Measurements from ENCODE around the gene TADA3.
"Not testable (repeated sequence)": the region's sequence is repeated elsewhere in the genome, so short reads cannot be mapped to it uniquely, and the experiment has no call there.

The TADA3 gene

DNA sequence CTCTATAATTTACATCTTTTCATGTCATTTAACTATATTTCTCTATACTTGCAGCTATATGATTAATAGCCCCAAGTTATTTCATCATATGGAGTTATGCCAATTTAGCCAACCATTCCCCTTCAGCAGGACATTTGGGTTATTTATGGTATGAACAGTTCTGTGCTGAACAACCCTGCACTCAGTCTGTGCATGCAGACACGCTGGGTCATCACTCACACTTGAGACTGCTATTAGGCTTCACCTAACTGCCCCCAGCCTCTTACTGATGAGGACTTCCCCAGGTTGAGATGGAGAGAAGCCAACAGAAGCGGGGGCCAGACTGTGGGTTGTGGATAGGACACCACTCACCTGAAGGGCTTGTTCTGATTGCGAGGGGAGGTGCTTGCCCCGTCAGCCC, 7.3 kb downstream of the TADA3 start:
- in situ Hi-C loops (cut with MboI; ENCODE audit: low sequenced_read_pairs), result no loop called here

DNA sequence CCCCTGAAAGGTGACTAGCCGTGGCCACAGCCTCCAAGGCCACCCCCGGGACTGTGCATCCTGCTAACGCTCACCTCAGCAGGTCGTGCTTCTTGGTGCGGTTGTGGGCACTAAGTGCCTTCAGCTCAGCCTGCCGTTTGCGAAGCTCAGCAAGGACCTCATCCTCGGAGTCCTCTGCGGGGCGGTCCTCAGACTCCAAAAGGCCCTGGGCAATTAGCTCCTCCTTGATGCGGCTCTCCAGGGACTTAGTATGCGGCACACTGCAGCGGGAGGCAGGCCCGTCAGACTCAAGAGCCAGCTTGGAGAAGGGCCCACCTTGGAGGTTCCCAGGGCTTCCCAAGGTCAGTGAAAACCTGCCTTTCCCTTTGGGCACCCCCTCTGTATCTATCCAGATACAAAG, 8.3 kb downstream of the TADA3 start:
- in situ Hi-C loops (cut with MboI; ENCODE audit: low sequenced_read_pairs), result no loop called here

DNA sequence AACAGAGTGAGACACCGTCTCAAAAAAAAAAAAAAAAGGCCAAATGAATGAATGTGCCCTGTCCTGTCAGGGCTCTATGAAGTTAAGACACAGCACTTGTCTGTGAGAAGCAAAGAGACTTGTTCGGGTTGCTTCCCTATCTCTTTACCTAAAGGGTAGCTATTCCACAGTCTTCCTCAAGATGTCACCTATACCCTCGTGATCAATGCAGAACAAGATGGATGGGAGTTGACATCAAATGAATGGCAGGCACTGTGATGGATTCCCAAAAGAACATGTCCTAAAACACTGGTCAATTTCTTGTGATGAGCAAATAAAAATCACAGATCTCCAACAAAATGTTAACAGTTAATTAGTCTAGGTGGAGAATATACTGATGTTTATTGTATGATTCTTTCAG, 9.5 kb downstream of the TADA3 start:
- in situ Hi-C loops (cut with MboI; ENCODE audit: low sequenced_read_pairs), result no loop called here

DNA sequence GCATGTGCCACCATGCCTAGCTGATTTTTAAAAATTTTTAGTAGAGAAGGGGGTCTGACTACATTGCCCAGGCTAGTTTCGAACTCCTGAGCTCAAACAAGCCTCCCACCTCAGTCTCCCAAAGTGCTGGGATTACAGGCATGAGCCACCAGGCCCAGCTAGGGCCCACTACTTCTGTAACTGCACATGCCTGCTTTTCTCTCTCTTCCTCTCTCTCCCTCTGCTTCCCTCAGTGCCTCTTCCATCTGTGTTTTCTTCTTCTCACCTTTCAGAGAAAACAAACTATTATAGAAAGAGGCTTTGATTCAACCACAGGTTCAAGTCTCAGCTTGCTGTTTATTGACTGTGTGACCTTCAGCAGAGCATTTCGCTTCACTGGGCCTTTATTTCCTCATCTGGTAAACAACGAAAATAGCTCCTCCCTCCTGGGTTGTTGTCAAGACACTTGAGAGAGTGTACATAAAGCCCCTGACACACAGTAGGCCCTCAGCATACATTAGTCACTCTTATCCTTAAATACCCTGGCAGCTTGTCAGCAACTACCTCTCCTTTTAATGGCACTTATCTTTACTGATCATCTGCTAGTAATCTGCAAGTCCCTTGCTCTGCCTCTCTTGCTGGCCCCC, 10.2 kb downstream of the TADA3 start:
- in situ Hi-C loops (cut with MboI; ENCODE audit: low sequenced_read_pairs), result no loop called here

DNA sequence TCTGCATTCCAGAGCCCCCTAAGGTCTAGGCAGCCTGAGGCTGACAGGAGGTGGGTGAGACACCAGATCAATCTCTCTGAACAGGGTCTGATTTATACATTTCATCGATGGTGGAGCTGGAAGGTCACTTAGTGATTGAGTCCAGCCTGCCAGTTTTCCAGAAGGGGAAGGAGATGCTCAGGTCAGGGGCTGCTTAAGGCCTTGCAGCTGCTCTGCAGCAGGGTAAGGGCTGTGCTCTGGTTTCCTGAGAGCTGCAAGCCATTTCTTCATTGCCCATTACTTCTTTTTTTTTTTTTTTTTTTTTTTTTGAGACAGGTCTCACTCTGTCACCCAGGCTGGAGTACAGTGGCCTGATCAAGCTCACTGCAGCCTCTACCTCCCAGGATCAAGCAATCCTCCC, 10.7 kb downstream of the TADA3 start:
- in situ Hi-C loops (cut with MboI; ENCODE audit: low sequenced_read_pairs), result no loop called here

DNA sequence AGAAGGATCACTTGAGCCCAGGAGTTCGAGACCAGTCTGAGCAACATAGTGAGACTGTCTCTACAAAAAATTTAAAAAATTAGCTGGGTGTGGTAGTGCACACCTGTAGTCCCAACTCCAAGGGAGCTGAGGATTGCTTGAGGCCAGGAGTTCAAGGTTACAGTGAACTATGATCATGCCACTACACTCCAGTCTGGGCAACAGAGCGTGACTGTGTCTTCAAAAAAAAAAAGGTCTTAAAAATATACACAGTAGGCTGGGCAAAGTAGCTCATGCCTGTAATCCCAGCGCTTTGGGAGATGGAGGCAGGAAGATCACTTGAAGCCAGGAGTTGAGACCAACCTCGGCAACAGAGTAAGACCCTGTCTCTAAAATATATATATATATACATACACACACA, 11.4 kb downstream of the TADA3 start:
- in situ Hi-C loops (cut with MboI; ENCODE audit: low sequenced_read_pairs), result no loop called here

DNA sequence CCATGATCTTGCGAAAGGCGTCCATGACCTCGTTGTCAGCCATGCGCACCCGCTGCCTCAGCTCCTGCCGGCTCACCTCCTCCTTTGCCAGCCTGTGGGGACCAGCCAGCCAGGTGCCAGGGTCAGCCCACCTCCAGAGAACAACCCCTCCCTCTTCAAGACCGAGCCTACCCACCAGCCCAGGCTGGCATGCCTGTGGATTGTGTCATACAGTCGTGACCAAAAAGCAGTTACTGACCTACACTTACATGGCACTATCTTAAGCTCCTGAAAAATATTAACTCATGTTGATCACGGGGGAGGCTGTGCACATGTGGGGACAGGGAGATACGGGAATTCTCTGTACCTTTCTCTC, 11.8 kb downstream of the TADA3 start:
- in situ Hi-C loops (cut with MboI; ENCODE audit: low sequenced_read_pairs), result no loop called here

DNA sequence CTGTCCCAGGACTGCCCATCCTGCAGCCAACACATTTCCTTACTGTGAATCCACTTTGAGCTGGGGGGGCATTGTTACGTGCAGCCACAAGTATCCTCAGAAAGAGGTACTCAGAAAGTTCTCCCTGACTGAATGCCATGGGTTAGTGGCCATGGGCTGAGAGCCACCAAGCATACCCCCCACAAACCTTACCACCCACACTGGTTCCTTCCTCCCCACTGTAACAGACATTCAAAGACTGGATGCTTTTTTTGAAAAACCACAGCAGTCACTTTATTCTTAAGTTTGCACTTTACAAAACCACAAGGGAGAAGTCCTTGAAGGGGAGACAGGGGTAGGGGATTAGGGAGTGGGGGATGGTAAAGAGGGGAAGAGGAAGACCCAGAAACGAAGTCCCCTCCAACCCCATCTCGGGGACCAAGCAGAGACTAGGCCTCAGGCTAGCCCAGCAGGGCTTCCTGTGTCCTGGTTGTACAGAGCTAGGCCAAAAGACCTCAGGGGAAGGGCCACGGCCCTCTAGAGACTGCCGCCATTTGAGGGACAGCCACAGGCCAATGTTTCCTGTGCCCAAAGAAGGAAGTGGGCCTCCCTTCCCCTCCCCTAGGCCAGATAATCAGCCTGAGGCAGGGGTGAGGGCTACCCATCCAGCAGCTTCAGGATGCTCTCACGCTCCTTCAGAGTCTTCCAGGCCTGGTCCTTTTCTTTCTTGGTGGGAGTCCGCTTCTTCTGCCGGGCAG, 12.4 kb downstream of the TADA3 start:
- in situ Hi-C loops (cut with MboI; ENCODE audit: low sequenced_read_pairs), result no loop called here

DNA sequence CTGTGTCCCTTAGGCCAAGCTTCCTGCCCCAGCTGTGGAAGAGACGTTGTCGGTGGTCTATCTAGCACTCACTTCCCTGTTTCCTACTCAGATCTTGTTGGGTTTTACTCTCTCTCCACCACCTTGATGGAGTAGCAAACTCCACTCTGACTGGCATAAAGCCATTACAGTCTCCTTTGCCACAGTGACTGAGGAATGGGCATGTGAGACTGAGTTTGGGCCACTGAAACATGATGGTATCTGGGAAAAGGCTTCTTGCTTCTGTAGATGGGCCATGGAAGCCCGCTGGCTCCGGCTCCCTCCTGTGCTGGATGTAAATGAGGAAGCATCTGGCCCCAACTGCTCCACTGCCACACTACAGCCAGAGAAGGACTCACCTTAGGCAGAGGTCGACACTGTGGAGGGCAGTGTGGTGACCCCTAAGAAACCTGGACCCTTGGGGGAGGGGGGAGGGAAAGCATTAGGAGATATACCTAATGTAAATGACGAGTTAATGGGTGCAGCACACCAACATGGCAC, 13.1 kb downstream of the TADA3 start:
- in situ Hi-C loops (cut with MboI; ENCODE audit: low sequenced_read_pairs), result no loop called here

DNA sequence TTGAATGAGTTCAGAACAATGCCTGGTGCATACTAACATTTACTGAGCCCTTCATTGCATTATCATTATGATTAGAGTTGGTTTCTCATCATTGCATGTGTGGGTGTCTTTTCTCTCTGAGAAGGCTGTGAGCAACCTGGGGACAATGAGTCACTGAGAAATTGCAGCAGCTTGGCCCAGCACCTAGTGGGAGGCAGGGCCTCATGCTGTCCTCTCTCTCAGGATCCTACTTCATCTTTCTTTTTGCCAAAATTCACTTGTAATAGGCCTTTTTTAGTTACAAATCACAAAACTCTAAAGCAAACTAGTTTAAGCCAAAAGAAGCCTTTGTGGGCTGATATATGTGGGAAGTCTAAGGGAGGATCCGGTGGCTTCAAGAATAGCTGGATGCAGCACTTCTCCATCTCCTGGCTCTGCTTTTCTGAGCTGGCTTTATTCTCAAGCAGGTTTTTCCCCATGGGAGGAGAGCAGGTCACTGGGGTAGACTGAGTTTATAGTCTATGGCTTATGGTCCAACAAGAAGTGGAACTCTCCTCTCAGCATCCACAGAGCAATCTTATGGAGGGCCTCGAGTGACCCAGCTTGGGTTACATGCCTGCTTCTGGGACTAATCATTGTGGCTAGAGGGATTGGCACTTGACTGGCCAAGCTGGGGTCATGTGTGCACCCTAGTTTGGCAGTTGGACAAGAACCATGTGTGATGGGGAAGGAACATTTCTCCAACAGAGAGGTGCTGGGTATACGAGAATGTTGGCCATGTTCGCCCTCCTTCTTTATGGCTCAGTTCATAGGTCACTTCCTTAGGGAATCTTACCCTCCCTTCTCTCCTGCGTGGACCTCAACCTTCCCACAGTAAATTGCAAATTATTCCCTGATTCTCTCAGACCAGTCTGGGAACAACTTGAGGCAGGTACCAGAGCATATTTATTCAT, 13.9 kb downstream of the TADA3 start:
- in situ Hi-C loops (cut with MboI; ENCODE audit: low sequenced_read_pairs), result no loop called here

DNA sequence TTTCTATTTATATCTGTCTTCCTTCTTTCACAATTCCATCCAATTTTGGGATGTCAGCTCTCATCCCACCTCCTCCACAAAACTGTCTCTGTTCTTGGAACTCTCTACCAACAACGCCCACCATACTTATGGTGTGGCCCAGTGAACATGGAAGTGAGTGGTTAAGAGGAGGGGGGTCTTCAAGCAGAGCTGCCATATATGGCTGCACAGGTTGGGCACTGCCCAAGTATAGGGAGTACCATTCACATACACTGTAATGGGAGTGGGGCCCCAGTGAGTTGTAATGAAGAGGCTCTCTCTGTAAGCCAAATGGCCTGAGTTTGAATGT, 14.6 kb downstream of the TADA3 start:
- in situ Hi-C loops (cut with MboI; ENCODE audit: low sequenced_read_pairs), result no loop called here

DNA sequence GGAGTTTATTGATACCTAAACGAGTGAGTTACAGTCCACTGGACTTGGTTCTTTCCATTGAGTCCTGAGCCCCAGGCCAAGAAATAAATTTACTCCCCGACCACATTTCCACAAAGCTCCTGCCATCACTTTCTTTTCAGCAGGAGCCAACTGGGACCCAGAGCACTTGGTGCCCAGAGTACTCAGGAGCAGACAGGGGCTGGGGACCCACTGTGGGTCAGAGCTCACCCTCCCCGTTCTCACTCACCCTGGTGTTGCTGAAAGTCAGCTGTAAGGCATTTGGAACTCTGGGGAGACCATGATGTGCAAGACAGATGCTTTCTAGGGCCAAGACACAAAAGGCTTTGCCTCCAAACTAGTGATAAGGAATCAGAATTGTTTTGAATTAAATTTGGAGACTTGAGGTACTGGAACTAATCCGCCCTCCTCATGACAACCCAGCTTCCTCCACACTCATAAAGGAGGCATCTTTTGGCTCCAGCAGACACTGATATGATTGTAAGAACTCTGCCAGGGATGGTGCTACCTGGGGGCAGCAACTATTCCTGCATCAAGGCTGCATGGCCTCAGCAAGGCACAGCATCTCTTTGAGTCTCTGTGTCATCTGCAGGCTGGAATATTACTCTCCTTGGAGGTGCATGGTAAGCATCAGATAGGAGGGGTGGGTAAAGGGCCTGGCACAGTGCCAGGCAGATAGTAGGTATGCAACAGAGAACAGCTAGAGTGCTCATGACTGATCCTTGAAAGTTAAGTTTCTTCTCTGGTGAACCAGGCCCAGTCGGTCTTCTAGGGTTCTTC, 15.2 kb downstream of the TADA3 start:
- in situ Hi-C loops (cut with MboI; ENCODE audit: low sequenced_read_pairs), result no loop called here

DNA sequence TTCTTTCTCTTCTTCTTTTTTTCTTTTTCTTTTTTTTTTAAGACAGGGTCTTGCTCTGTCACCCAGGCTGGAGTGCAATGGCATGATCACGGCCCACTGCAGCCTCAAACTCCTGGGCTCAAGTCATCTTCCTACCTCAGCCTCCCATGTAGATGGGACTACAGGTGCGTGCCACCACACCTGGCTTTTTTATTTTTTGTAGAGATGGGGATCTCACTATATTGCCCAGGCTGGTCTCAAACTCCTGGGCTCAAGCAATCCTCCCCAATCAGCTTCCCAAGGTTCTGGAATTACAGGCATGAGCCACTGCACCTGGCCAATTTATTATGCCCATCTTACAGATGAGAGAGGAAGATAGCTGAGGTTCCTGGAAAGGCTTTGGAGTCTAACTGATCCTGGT, 21.3 kb downstream of the TADA3 start:
- in situ Hi-C loops (cut with MboI; ENCODE audit: low sequenced_read_pairs), result not testable (repeated sequence)

DNA sequence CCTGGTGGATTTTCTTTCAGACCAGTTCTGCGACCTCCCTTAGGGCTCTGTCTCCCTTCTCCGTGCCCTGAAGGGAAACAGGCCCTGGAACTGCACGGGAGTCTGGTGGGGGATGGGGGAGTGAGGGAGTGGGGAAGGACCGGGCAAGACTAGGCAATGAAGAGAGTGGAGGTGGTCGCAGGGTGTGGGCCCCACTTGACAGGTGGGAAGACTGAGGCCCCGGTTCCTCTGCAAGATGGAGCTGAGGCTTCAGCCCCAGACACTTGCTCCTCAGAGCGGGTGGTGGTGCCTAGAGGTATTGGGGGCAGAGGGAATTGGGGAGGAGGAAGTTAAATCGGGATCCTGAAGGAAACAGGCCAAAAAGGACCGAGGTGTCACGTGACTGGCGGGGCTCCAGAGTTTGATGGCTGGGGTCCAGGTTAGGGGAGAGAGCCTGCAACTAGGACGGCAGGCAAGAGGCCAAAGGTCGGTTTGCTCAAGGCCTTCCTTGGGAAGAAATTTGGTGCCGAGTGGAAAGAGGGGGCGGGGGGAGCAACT, 21.9 kb downstream of the TADA3 start:
- in situ Hi-C loops (cut with MboI; ENCODE audit: low sequenced_read_pairs), result no loop called here

DNA sequence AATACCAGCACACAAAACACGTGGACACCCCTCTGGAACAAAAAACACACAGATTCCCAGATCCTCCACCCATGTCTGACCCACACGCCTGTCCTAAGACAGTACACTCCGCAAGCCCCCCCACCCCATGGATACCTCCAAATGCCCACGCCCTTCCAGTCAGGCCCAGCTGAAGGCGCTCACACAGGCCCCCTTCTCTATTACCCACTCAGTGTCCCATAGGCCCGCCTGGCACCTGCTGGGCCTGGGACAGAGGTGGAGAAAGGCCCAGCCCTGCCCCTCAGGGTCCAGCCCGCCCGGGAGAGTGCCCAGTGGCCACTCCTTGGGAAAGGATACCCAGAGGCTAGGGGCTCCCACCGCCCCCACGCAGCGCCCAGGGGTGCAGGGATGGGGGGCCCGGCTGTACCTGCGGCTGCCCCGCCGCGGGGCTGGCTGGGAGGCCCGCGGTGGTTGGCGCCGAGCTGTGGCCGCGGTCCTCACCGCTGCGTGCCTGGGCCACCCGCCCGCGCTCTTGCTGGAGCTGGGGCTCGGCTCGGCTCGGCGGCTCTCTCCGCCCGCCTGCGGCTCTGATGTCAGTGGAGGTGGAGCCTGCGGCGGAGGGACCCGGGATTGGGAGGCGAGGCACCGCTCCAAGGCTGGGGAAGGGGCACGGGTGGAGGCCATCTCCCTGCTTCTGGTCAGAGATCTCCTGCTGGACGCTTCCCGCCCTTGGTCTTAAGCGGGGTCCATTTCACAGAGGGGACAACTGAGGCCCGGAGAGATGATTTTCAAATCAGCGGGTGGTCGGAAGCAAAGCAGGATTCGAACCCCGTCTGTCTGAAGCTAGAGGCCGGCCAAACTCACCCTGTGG, 22.6 kb downstream of the TADA3 start, which contains the start of gene CAMK1:
TSS of gene CAMK1 (minus strand) at position 522 of the 850 bp plus-strand sequence. CDS start 2,198 bp downstream, outside the sequence.
- in situ Hi-C loops (cut with MboI; ENCODE audit: low sequenced_read_pairs), result no loop called here

DNA sequence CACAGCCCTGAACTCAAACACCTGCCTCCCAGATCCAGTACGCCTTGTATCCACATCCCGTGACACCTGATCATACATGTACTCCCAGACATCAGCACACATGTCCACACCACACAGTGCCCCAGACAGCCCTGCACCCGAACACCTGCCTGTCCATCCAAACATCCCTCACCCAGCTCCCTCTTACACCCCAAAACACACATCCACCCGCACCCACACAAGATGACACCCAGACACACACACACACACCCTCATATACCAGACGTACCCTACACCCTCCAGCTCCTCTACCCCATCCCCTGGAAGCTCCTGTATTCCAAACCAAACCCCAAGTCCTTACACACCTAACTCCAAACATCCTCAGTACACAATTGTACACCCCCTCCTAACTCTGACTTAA, 23.3 kb downstream of the TADA3 start:
- in situ Hi-C loops (cut with MboI; ENCODE audit: low sequenced_read_pairs), result no loop called here

DNA sequence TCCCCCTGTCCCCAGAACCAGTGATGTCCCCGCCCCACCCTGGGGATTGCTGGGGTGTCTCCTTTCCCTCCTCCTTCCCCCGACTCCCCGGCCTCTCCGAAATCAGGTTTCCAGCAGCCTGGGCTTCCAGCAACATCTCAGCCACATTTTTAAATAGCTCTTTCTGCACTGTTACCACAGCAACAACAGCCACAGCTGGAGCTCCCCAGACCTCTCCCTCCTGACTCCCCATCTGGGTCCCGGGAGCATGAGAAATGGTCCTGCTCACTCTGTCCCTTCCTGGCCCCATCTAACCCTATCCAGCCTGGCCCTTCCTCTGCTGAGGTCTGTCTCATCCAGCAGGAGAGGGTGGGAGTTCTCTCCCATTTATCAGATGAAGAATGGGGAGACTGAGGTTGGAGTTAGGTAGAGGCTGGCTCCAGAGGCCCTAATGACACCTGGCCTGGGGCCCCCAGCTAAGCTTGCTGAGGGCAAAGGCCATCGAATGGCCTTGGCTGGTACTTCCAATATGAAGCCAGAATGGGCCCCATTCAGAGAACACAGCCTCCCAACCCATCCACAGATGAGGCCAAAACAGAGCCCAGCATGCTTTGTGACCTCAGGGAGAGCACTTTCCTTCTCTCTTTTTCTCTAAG, 24.0 kb downstream of the TADA3 start:
- in situ Hi-C loops (cut with MboI; ENCODE audit: low sequenced_read_pairs), result no loop called here

DNA sequence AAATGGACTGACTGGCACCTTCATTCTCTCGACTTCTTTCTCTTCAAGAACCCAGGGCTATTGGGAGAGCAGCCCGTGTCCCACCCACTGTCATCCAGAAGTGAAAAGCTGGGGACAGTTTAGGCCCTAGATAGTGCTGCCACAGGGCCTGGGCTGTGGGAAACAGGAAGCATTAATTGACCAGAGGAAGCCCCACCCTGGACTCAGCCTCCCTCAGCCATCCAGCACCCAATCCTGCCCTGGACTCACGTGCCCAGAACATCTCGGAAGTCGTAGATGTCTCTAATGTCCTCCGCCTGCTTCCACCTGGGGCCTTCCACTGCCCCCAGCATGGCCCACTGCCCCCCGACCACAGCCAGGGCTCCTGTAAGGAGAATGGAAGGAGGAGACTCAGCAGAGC, 24.9 kb downstream of the TADA3 start:
- in situ Hi-C loops (cut with MboI; ENCODE audit: low sequenced_read_pairs), result no loop called here

DNA sequence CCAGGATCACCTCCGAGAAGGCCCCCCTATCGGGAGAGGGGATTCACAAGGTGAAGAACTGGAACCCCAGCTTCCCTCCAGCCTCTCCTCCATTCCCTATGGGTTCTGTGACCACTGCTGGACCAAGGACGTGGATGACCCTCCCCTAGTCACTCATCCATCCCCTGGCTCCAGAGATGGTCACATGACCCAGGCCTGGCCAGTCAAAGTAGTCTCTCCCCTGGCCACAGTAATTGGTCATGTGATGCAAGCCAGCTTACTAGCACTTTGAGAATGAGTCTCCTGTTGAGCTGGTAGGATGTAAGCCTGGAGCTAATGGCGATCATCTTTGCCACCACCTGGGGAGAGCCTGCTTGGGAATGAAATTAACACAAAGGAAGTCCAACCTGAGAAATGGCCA, 26.4 kb downstream of the TADA3 start:
- in situ Hi-C loops (cut with MboI; ENCODE audit: low sequenced_read_pairs), result no loop called here

All from hTERT RPE-1 (cell line).